ENCODE measurements around the gene CCDC138. TPM values are rescaled to one million over a fixed set of nuclear protein-coding genes. Genes with fewer than 3 reads are reported as not detected.

Gene CCDC138
- total and polyA plus RNA-seq, 5 experiments from 2014 or later, result 5.9 to 10.4 (median 7.5) TPM

GRCh38 chr2:108906403-108907077 is 120.0 kb downstream of the CCDC138 start:
- H3K36me3 Mint-ChIP-seq, result peaks cover 16 to 82% (median 38%) of the 10 kb centered on the region in 3 donors
- POLR2A ChIA-PET, result no interaction called here
- peaks cover 0 to 8% (median 1%) of the 10 kb centered on the region in 9 donors for H3K9me3 Mint-ChIP-seq
- DNase-seq, result peak in 1 of 10 donors; percentile 12
- H3K27ac Mint-ChIP-seq, result peak overlapping the region in 1 of 10 donors; percentile 40
- H3K4me3 Mint-ChIP-seq, result no peak overlapping the region
- H3K27me3 Mint-ChIP-seq, result no peaks in the 10 kb centered on the region
- ATAC-seq, result no peak
- H3K4me1 Mint-ChIP-seq, result peaks cover 0 to 8% (median 5%) of the 10 kb centered on the region in 4 donors

- no peak overlapping the region for H3K4me3 Mint-ChIP-seq
- H3K4me1 Mint-ChIP-seq, result peaks cover 0 to 10% (median 6%) of the 10 kb centered on the region in 4 donors
- DNase-seq, result peak in 1 of 10 donors; percentile 13
- H3K27me3 Mint-ChIP-seq, result no peaks in the 10 kb centered on the region
- POLR2A ChIA-PET, result interaction anchor here (1.0 kb wide), 1 partner anchor 12 kb away, joined by 3 read pairs; no protein-coding TSS in a partner anchor
- ATAC-seq, result peak in 1 of 2 donors; percentile 22
- H3K27ac Mint-ChIP-seq, result peak overlapping the region in 5 of 10 donors; percentile 22 to 56 (median 40)
- H3K9me3 Mint-ChIP-seq, result no peaks in the 10 kb centered on the region
- peaks cover 5 to 84% (median 25%) of the 10 kb centered on the region in 3 donors for H3K36me3 Mint-ChIP-seq
Measured at GRCh38 chr2:108907822-108908712, 121.5 kb downstream of the CCDC138 start.

- H3K4me3 Mint-ChIP-seq, result no peak overlapping the region
- H3K36me3 Mint-ChIP-seq, result peaks cover 0 to 84% (median 20%) of the 10 kb centered on the region in 3 donors
- DNase-seq (peak in 2 of 10 donors; percentile 3 to 18), ATAC-seq (peak in 1 of 2 donors; percentile 61)
- H3K9me3 Mint-ChIP-seq, result no peaks in the 10 kb centered on the region
- no peaks in the 10 kb centered on the region for H3K27me3 Mint-ChIP-seq
- peaks cover 0 to 10% (median 6%) of the 10 kb centered on the region in 4 donors for H3K4me1 Mint-ChIP-seq
- peak overlapping the region in 5 of 10 donors; percentile 11 to 84 (median 40) for H3K27ac Mint-ChIP-seq
- POLR2A ChIA-PET, result interaction anchor here (1.0 kb wide), 1 partner anchor 11 kb away, joined by 3 read pairs; no protein-coding TSS in a partner anchor
Measured at GRCh38 chr2:108908713-108909070, 122.1 kb downstream of the CCDC138 start.

- peaks cover 0 to 10% (median 6%) of the 10 kb centered on the region in 4 donors for H3K4me1 Mint-ChIP-seq
- H3K27ac Mint-ChIP-seq, result peak overlapping the region in 5 of 10 donors; percentile 33 to 82 (median 65)
- peak overlapping the region in 1 of 10 donors; percentile 33 for H3K4me3 Mint-ChIP-seq
- no peaks in the 10 kb centered on the region for H3K27me3 Mint-ChIP-seq
- peak in 1 of 10 donors; percentile 10 for DNase-seq
- H3K36me3 Mint-ChIP-seq, result peaks cover 0 to 78% (median 17%) of the 10 kb centered on the region in 3 donors
- ATAC-seq, result no peak
- POLR2A ChIA-PET, result no interaction called here
- H3K9me3 Mint-ChIP-seq, result no peaks in the 10 kb centered on the region
Measured at GRCh38 chr2:108909275-108909823, 122.8 kb downstream of the CCDC138 start.

GRCh38 chr2:108910011-108910431 is 123.5 kb downstream of the CCDC138 start:
- ATAC-seq (no peak), DNase-seq (peak in 1 of 10 donors; percentile 14)
- POLR2A ChIA-PET, result no interaction called here

GRCh38 chr2:108910541-108911396 is 124.2 kb downstream of the CCDC138 start:
- Mint-ChIP-seq H3K36me3 (peaks cover 0 to 68% (median 11%) of the 10 kb centered on the region in 3 donors), H3K4me1 (peaks cover 3 to 12% (median 9%) of the 10 kb centered on the region in 4 donors), H3K27me3 (no peaks in the 10 kb centered on the region), H3K4me3 (no peak overlapping the region), H3K27ac (no peak overlapping the region), H3K9me3 (no peaks in the 10 kb centered on the region)
- peak in 1 of 10 donors; percentile 11 for DNase-seq
- no peak for ATAC-seq
- POLR2A ChIA-PET, result interaction anchor here (0.6 kb wide), 1 partner anchor 9 kb away, joined by 7 read pairs; no protein-coding TSS in a partner anchor

More at GRCh38 chr2:108910011-108910431, 123.5 kb downstream of the CCDC138 start:
- H3K27ac Mint-ChIP-seq, result peak overlapping the region in 1 of 10 donors; percentile 33
- H3K9me3 Mint-ChIP-seq, result no peaks in the 10 kb centered on the region
- H3K36me3 Mint-ChIP-seq, result peaks cover 0 to 71% (median 12%) of the 10 kb centered on the region in 3 donors
- H3K4me3 Mint-ChIP-seq, result no peak overlapping the region
- peaks cover 3 to 13% (median 9%) of the 10 kb centered on the region in 4 donors for H3K4me1 Mint-ChIP-seq
- no peaks in the 10 kb centered on the region for H3K27me3 Mint-ChIP-seq

GRCh38 chr2:108911401-108911800 is 124.8 kb downstream of the CCDC138 start:
- H3K27me3 Mint-ChIP-seq, result no peaks in the 10 kb centered on the region
- POLR2A ChIA-PET, result interaction anchor here (0.6 kb wide), 1 partner anchor 10 kb away, joined by 7 read pairs; no protein-coding TSS in a partner anchor
- H3K27ac Mint-ChIP-seq, result peak overlapping the region in 5 of 10 donors; percentile 14 to 84 (median 53)
- H3K4me1 Mint-ChIP-seq, result peaks cover 3 to 18% (median 11%) of the 10 kb centered on the region in 4 donors
- no peak overlapping the region for H3K4me3 Mint-ChIP-seq
- no peaks in the 10 kb centered on the region for H3K9me3 Mint-ChIP-seq
- no peak for DNase-seq
- ATAC-seq, result no peak
- peaks cover 0 to 62% (median 7%) of the 10 kb centered on the region in 3 donors for H3K36me3 Mint-ChIP-seq

- H3K36me3 Mint-ChIP-seq, result peaks cover 0 to 59% (median 6%) of the 10 kb centered on the region in 3 donors
- no peak overlapping the region for H3K4me3 Mint-ChIP-seq
- H3K4me1 Mint-ChIP-seq, result peaks cover 3 to 24% (median 14%) of the 10 kb centered on the region in 4 donors
- H3K27me3 Mint-ChIP-seq, result no peaks in the 10 kb centered on the region
- no peaks in the 10 kb centered on the region for H3K9me3 Mint-ChIP-seq
- H3K27ac Mint-ChIP-seq, result peak overlapping the region in 3 of 10 donors; percentile 14 to 67 (median 50)
- no peak for ATAC-seq
- POLR2A ChIA-PET, result interaction anchor here (0.6 kb wide), 1 partner anchor 10 kb away, joined by 7 read pairs; no protein-coding TSS in a partner anchor
- peak in 1 of 10 donors; percentile 3 for DNase-seq
Measured at GRCh38 chr2:108911807-108912628, 125.4 kb downstream of the CCDC138 start.

- ATAC-seq (no peak), DNase-seq (no peak)
- POLR2A ChIA-PET, result no interaction called here
- Mint-ChIP-seq H3K36me3 (peaks cover 0 to 59% (median 6%) of the 10 kb centered on the region in 3 donors), H3K4me3 (no peak overlapping the region), H3K9me3 (no peaks in the 10 kb centered on the region), H3K27ac (peak overlapping the region in 1 of 10 donors; percentile 50), H3K27me3 (no peaks in the 10 kb centered on the region), H3K4me1 (peaks cover 3 to 30% (median 19%) of the 10 kb centered on the region in 4 donors)
Measured at GRCh38 chr2:108912629-108912902, 126.0 kb downstream of the CCDC138 start.

- Mint-ChIP-seq H3K4me3 (no peak overlapping the region), H3K9me3 (no peaks in the 10 kb centered on the region), H3K27ac (peak overlapping the region in 6 of 10 donors; percentile 9 to 80 (median 54)), H3K4me1 (peaks cover 3 to 25% (median 15%) of the 10 kb centered on the region in 4 donors), H3K27me3 (no peaks in the 10 kb centered on the region), H3K36me3 (peaks cover 0 to 57% (median 0%) of the 10 kb centered on the region in 3 donors)
- POLR2A ChIA-PET, result interaction anchor here (0.6 kb wide), 1 partner anchor 51 kb away, joined by 3 read pairs; no protein-coding TSS in a partner anchor
- ATAC-seq, result no peak
- DNase-seq, result peak in 1 of 10 donors; percentile 36
Measured at GRCh38 chr2:108916122-108916795, 129.7 kb downstream of the CCDC138 start.

All from naive thymus-derived CD8-positive, alpha-beta T cell (primary cell).